ENCODE data around the gene OR6J1.

Gene OR6J1

DNA sequence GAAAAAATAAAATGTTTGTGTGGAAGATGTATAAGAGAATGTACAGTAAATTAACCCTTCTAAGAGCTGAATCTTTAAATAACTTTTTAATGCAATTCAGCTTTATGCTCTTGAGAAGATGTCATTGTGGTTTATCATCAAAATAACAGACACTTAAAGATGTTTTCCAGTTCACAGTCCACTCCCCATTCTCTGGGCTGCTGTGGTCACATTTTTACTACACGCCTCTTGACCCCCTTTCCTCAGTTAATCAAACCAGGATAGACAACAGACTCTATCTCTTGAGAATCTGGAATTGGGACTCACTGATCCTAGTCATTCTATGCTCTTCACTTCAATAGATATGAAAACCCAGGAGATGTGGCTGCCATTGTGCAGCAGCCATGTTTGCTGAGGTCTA, 24.7 kb upstream of the OR6J1 start (continued):
- TF ChIP-seq, protein P1, sequence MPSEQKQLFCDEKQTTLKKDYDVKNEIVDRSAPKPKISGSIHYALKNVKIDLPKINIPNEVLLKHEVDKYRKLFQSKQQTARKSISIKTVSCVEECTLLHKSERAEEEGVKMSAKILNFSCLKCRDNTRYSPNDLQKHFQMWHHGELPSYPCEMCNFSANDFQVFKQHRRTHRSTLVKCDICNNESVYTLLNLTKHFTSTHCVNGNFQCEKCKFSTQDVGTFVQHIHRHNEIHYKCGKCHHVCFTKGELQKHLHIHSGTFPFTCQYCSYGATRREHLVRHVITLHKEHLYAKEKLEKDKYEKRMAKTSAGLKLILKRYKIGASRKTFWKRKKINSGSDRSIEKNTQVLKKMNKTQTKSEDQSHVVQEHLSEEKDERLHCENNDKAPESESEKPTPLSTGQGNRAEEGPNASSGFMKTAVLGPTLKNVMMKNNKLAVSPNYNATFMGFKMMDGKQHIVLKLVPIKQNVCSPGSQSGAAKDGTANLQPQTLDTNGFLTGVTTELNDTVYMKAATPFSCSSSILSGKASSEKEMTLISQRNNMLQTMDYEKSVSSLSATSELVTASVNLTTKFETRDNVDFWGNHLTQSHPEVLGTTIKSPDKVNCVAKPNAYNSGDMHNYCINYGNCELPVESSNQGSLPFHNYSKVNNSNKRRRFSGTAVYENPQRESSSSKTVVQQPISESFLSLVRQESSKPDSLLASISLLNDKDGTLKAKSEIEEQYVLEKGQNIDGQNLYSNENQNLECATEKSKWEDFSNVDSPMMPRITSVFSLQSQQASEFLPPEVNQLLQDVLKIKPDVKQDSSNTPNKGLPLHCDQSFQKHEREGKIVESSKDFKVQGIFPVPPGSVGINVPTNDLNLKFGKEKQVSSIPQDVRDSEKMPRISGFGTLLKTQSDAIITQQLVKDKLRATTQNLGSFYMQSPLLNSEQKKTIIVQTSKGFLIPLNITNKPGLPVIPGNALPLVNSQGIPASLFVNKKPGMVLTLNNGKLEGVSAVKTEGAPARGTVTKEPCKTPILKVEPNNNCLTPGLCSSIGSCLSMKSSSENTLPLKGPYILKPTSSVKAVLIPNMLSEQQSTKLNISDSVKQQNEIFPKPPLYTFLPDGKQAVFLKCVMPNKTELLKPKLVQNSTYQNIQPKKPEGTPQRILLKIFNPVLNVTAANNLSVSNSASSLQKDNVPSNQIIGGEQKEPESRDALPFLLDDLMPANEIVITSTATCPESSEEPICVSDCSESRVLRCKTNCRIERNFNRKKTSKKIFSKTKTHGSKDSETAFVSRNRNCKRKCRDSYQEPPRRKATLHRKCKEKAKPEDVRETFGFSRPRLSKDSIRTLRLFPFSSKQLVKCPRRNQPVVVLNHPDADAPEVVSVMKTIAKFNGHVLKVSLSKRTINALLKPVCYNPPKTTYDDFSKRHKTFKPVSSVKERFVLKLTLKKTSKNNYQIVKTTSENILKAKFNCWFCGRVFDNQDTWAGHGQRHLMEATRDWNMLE (tag by site-specific recombination; conservative IDR thresholded peaks at IDR 0.05; ENCODE audit: low read depth) = no peak
- TF ChIP-seq ZNF530 (tag by site-specific recombination; IDR thresholded peaks at IDR 0.05; ENCODE audit: low read depth) (no peak), ZNF404 (tag by site-specific recombination; IDR thresholded peaks at IDR 0.05) (no peak), ZNF391 (tag by site-specific recombination; IDR thresholded peaks at IDR 0.05; ENCODE audit: borderline replicate concordance, low read depth) (no peak), ZNF707 (tag by site-specific recombination; IDR thresholded peaks at IDR 0.05) (no peak), ZNF248 (tag by site-specific recombination; IDR thresholded peaks at IDR 0.05) (no peak)
- TF ChIP-seq, protein P2, sequence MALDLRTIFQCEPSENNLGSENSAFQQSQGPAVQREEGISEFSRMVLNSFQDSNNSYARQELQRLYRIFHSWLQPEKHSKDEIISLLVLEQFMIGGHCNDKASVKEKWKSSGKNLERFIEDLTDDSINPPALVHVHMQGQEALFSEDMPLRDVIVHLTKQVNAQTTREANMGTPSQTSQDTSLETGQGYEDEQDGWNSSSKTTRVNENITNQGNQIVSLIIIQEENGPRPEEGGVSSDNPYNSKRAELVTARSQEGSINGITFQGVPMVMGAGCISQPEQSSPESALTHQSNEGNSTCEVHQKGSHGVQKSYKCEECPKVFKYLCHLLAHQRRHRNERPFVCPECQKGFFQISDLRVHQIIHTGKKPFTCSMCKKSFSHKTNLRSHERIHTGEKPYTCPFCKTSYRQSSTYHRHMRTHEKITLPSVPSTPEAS (tag by site-specific recombination; IDR thresholded peaks at IDR 0.05) = no peak
- TF ChIP-seq, protein P3, sequence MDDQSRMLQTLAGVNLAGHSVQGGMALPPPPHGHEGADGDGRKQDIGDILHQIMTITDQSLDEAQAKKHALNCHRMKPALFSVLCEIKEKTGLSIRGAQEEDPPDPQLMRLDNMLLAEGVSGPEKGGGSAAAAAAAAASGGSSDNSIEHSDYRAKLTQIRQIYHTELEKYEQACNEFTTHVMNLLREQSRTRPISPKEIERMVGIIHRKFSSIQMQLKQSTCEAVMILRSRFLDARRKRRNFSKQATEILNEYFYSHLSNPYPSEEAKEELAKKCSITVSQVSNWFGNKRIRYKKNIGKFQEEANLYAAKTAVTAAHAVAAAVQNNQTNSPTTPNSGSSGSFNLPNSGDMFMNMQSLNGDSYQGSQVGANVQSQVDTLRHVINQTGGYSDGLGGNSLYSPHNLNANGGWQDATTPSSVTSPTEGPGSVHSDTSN (CRISPR knock-in tag; IDR thresholded peaks at IDR 0.05) = no peak

DNA sequence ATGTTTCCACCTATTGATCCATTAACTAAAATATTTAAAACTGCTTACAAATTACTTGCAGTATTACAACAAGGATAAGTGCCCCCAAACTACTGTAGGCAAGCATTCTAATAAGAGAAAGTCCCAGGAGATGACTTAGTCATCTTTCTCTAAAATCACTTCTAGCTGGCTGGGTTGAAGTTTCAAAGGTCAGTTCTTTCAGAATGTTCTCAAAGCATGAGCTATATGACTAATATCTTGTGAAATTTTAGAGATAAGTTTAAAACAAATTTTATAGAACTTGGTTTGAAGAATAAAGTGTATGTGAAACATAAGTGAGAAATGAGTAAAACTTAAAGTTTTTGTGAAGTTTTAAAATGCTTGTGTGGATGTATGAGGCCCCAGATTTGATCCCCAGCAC, 24.3 kb upstream of the OR6J1 start:
- H3K9me3 ChIP-seq (ENCODE audit: control insufficient read depth, insufficient read depth, low read depth, low read length) = no peaks in the 10 kb centered on the region
- H3K4me3 ChIP-seq (ENCODE audit: low read depth, low read length) = no peak overlapping the region
- POLR2A ChIA-PET = no interaction called here
- CTCF ChIA-PET = interaction anchor here (0.9 kb wide), 1 partner anchor 155 kb away, joined by 3 read pairs; no protein-coding TSS in a partner anchor
- H3K36me3 ChIP-seq (ENCODE audit: control insufficient read depth in 2 of 2, insufficient read depth in 1 of 2, low read length in 2 of 2) = no peaks in the 10 kb centered on the region
- no peak for TF ChIP-seq ZNF211 (tag by site-specific recombination; IDR thresholded peaks at IDR 0.05; ENCODE audit: low read depth)
- no peak for TF ChIP-seq KLF9 (tag by site-specific recombination; IDR thresholded peaks at IDR 0.05; ENCODE audit: low read depth)
- no peak for TF ChIP-seq ZNF785 (tag by site-specific recombination; IDR thresholded peaks at IDR 0.05)
- no peak for TF ChIP-seq KLF16 (tag by site-specific recombination; IDR thresholded peaks at IDR 0.05)
- no peak for TF ChIP-seq ZNF501 (tag by site-specific recombination; IDR thresholded peaks at IDR 0.05)
- no peak for TF ChIP-seq ZNF132 (tag by site-specific recombination; IDR thresholded peaks at IDR 0.05; ENCODE audit: borderline replicate concordance)
- TF ChIP-seq, protein P4, sequence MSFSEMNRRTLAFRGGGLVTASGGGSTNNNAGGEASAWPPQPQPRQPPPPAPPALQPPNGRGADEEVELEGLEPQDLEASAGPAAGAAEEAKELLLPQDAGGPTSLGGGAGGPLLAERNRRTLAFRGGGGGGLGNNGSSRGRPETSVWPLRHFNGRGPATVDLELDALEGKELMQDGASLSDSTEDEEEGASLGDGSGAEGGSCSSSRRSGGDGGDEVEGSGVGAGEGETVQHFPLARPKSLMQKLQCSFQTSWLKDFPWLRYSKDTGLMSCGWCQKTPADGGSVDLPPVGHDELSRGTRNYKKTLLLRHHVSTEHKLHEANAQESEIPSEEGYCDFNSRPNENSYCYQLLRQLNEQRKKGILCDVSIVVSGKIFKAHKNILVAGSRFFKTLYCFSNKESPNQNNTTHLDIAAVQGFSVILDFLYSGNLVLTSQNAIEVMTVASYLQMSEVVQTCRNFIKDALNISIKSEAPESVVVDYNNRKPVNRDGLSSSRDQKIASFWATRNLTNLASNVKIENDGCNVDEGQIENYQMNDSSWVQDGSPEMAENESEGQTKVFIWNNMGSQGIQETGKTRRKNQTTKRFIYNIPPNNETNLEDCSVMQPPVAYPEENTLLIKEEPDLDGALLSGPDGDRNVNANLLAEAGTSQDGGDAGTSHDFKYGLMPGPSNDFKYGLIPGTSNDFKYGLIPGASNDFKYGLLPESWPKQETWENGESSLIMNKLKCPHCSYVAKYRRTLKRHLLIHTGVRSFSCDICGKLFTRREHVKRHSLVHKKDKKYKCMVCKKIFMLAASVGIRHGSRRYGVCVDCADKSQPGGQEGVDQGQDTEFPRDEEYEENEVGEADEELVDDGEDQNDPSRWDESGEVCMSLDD (tag by site-specific recombination; IDR thresholded peaks at IDR 0.05) = no peak
- TF ChIP-seq SP2 (tag by site-specific recombination; IDR thresholded peaks at IDR 0.05) = no peak
- TF ChIP-seq, protein P5, sequence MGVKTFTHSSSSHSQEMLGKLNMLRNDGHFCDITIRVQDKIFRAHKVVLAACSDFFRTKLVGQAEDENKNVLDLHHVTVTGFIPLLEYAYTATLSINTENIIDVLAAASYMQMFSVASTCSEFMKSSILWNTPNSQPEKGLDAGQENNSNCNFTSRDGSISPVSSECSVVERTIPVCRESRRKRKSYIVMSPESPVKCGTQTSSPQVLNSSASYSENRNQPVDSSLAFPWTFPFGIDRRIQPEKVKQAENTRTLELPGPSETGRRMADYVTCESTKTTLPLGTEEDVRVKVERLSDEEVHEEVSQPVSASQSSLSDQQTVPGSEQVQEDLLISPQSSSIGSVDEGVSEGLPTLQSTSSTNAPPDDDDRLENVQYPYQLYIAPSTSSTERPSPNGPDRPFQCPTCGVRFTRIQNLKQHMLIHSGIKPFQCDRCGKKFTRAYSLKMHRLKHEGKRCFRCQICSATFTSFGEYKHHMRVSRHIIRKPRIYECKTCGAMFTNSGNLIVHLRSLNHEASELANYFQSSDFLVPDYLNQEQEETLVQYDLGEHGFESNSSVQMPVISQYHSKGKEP (tag by site-specific recombination; IDR thresholded peaks at IDR 0.05) = no peak
- TF ChIP-seq, protein P6, sequence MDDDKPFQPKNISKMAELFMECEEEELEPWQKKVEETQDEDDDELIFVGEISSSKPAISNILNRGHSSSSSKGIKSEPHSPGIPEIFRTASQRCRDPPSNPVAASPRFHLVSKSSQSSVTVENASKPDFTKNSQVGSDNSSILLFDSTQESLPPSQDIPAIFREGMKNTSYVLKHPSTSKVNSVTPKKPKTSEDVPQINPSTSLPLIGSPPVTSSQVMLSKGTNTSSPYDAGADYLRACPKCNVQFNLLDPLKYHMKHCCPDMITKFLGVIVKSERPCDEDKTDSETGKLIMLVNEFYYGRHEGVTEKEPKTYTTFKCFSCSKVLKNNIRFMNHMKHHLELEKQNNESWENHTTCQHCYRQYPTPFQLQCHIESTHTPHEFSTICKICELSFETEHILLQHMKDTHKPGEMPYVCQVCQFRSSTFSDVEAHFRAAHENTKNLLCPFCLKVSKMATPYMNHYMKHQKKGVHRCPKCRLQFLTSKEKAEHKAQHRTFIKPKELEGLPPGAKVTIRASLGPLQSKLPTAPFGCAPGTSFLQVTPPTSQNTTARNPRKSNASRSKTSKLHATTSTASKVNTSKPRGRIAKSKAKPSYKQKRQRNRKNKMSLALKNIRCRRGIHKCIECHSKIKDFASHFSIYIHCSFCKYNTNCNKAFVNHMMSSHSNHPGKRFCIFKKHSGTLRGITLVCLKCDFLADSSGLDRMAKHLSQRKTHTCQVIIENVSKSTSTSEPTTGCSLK (tag by site-specific recombination; IDR thresholded peaks at IDR 0.05) = no peak
- TF ChIP-seq ZBTB8A (tag by site-specific recombination; IDR thresholded peaks at IDR 0.05) = no peak
- TF ChIP-seq ZNF747 (tag by site-specific recombination; IDR thresholded peaks at IDR 0.05) = no peak
- TF ChIP-seq GLI2 (tag by site-specific recombination; IDR thresholded peaks at IDR 0.05; ENCODE audit: borderline replicate concordance, low read depth) = no peak
- H3K27ac ChIP-seq (ENCODE audit: extremely low read depth, low read depth, low read length) = no peak overlapping the region
- H3K4me1 ChIP-seq (ENCODE audit: control insufficient read depth, insufficient read depth, low read length) = peaks cover 6% of the 10 kb centered on the region
